NCI-H1436 (cell line): Measurements from ENCODE around the gene ADGRD1.
A peak's percentile ranks its signal among the peaks of the same experiment; 100 is the strongest.
"Not testable (repeated sequence)": the region's sequence is repeated elsewhere in the genome, so short reads cannot be mapped to it uniquely, and the experiment has no call there.

Experiments used
- DNase-seq: peaks from one replicate; lab custom pipeline; 2025; lab: John Stamatoyannopoulos, UW

ADGRD1 gene

DNA sequence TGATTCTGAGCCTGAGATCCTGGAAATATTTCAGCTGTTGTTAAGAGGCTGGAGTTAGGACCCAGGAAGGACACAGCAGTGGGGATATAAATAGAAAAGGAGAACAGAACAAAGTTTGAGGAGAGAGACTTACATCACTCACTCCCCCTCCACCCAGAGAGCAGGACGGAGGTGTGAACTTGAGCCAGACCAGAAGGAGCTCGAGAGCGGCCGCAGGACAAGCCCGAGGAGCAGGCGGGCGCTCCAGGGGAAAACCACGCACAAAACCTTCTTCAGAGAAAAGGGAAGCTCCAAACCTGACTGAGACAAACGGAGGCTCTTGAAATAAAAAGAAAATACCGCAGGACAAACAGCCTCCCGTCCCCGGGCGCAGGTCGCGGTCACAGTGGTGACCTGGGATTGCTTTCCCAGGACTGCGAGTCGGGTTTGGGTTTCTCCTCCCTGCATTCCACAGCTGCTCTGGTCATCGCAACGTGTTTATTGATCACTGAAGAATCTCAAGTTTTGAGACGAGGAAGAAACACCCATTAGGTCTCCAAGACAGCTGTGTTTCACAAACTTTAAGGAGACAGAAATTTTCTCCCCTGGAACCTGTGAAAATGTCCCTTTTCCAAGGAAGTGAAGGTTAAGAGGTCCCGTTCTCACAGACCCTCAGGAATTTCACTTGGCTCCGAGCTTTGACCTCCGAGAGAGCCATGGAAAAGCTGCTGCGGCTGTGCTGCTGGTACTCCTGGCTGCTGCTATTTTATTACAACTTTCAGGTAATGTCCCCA, at the start of gene ADGRD1:
TSS of gene ADGRD1 (plus strand) at position 137 of the 773 bp plus-strand sequence. CDS start at position 696, 559 bp downstream.
- DNase-seq = no peak

DNA sequence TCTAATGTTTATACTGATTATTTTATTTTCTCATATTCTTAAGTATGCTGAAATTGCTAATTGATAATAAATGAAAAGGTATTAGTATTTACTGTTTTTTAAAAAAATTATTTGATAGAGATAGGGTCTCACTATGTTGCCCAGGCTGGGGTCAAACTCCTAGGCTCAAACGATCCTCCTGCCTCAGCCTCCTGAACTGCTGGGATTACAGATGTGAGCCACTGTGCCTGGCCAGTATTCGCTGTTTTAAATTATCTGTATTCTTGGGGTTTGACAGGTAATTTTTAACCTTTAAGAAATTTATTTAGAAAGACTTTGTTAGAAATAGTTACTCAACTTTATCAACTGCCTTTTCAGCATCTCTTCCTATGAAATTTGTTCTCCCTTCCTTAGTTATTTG, 49.6 kb upstream of the ADGRD1 start:
- DNase-seq = no peak

DNA sequence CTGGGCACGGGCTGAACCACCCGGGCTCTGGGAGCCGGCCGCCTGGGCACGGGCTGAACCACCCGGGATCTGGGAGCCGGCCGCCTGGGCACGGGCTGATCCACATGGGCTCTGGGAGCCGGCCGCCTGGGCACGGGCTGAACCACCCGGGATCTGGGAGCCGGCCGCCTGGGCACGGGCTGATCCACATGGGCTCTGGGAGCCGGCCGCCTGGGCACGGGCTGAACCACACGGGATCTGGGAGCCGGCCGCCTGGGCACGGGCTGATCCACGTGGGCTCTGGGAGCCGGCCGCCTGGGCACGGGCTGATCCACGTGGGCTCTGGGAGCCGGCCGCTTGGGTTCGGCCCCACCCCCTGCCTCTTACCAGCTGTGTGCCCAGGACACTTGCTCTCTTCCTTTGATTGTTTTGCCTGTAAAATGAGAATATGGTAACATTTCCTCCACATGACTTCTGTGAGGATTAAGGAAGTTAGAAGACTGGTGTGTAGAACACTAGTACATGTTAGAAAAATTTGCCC, 48.7 kb upstream of the ADGRD1 start:
- DNase-seq = not testable (repeated sequence)

DNA sequence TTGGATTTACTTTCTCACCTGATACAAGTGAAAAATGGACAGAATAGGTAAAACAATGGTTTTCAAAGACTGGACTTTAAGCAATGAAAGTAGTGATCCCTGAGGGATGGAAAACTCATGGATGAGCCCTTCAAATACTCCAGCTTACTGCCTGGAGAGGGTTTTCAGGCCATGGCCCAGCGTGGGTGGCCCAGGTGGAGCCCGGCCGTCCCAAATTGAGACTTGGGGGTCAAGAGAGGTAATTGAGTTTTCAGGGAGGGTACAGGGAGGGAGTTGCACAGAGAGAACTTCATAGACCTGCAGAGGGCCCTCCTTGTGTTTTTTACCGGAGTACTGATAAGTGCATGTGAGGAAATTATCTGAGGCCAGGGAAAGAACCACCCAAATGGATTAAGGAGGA, 44.6 kb upstream of the ADGRD1 start:
- DNase-seq = no peak

DNA sequence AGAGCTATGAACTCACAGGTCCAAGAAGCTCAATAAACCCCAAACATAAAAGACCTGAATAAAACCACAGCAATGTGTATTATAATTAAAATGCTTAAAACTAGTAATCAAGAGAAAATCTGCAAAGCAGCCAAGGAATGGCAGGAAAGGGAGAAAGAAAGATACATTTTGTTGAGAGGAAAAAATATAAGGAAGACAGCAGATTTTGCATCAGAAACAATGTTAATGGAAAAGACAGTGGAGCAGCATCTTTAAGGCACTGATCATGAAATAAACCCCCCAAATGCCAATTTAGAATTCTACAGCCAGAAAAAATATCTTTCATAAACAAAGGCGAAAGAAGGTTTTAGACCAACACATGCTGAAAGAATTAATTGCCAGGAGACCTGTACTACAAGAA, 42.5 kb upstream of the ADGRD1 start:
- no peak for DNase-seq

DNA sequence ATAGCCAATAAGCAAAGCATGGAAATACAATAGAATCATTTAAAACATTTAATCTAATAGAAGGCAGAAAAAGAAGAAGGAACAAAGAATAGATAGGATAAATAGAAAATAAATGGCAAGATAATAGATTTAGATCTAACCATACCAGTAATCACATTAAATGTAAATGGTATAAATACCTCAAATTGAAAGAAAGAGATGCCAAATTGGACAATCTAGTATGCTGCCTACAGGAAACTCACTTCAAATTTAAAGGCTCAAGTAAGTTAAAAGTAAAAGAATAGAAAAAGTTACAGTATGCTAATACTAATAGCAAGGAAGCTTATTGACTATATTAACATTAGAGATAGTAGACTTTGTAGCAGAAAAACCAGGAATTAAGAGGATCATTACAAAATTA, 41.8 kb upstream of the ADGRD1 start:
- DNase-seq = no peak

DNA sequence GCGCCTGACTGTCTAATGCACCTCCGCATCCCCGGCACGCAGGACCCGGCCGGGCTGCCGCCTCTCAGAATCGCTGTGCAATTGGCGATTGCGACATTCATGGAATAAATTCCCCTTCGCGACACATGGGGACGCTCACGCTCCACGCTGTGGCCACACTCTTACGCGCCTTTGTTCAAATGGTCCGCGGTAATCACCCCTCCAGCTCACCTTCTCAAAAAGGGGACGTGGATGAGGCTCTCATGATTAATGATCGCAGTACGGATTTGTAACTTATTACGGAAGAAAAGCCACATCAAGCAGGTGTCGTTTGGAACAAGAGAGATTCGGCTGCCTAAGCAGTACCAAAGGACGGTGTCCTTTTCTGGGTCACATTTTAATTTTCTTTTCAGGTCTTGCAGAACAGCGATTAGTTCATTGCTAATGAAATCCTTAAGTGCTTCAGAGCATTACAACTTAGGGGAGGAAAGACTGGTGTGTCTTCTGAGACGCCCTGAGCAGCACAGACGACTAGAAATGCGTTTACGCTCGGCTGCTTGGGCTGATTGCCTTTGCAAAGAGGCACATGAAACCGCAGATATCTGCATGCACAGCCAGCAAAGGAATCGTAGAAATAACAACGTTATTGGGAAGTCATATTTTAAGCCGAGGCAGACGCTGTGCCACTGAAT, 37.3 kb upstream of the ADGRD1 start:
- DNase-seq = peak; percentile 53

DNA sequence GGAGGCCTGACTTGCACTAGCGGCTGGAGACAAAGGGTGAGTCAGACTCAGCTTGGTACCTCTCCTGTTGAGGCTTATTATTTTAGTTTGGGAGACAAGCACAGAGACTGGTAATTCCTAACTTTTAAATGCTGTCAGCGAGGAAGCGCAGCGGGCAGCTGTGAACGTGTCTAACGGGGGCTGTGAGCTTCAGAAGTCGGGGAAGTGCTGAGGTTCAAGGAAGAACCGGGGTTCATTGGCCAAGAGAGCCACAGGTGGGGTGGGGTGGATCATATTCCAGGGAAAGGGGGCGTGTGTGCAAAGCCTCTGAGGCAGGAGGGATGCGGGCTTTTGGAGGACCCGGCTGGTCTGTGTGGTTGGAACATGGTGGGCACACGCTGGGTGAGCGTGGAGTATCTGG, 36.1 kb upstream of the ADGRD1 start:
- DNase-seq = no peak

DNA sequence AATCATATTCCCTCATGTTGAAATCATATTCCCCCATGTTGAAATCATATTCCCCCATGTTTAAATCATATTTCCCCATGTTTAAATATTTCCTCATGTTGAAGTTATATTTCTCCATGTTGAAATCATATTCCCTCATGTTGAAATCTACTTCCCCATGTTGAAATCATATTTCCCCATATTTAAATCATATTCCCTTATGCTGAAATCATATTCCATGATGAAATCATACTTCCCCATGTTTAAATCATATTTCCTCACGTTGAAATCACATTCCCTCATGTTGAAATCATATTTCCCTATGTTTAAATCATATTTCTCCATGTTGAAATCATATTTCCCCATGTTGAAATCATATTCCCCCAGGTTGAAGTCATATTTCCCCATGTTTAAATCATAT, 34.6 kb upstream of the ADGRD1 start:
- DNase-seq = no peak

DNA sequence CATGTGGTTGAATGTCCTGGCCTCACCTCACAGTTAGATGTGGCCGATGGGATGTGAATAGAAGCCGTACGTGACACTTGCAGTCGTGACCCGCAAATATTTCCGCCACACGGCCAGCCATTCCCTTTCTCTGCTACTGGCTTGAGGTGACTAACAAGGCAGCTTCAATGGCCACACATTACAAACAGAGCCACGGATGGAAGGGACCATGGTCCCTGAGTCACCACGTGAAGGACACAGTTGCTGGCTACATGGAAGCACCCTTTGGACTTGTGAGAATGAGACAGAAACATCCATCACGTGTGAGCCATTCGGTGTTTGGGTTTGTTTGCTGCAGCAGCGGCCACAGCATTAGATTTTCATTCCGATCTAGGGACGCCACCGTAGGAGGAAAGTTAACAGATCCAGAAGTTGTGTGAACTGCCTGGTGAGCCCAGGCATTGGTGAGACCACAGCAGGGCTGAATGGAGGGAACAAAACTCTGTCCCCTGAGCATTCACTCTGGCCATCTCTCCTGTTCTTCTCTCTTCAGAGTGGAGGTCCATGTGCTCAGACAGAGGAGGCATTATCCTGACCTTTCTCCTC, 33.5 kb upstream of the ADGRD1 start:
- DNase-seq = no peak

DNA sequence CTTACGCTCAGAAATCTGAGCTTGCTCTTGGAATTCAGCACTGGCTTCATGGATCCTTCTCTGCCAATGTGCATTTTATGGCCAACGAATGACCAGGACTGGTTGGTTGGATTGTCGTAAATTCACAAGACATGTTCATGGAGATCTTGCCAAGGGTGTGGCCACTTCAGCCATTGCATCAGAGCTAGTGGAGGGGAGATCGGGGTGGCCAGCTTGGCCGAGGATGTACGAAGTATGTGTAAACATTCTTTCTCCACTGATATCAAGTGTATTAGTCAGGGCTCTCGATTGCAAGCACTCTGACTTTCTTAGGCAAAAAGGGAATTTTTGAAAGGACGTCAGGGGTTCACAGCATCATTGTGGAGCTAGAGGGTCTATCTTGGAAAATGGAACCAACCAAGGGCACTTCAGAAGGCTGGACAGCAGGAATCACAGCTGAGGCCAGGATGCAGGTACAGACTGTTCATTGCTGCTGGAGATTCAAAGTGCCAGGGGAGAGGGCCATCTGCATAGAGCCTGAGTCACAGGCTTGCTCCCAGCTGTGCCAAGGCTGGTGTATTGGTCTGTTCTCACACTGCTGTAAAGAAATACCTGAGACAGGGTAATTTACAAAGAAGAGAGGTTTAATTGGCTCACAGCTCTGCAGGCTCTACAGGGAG, 32.9 kb upstream of the ADGRD1 start:
- DNase-seq = no peak

DNA sequence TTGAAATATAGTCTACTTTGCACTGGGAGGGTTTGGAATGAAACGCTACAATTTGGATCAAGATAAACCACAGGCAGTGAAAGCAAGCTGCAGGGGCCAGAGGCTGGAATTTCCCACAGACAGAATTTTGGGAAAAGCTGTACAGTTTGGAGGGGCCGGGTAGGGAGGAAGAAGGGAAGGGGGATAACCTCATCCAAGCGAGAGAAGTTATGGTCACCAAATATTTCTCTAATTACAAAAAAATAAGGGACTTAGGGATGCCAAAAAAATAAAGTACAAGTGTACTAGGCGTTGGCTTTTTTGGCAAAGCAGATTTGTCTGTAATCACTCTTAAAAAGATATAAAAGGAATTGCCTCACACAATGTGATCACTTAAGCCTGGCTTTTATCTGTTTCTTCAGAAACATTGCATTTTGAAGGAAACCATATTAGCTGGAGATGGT, 31.2 kb upstream of the ADGRD1 start:
- no peak for DNase-seq

DNA sequence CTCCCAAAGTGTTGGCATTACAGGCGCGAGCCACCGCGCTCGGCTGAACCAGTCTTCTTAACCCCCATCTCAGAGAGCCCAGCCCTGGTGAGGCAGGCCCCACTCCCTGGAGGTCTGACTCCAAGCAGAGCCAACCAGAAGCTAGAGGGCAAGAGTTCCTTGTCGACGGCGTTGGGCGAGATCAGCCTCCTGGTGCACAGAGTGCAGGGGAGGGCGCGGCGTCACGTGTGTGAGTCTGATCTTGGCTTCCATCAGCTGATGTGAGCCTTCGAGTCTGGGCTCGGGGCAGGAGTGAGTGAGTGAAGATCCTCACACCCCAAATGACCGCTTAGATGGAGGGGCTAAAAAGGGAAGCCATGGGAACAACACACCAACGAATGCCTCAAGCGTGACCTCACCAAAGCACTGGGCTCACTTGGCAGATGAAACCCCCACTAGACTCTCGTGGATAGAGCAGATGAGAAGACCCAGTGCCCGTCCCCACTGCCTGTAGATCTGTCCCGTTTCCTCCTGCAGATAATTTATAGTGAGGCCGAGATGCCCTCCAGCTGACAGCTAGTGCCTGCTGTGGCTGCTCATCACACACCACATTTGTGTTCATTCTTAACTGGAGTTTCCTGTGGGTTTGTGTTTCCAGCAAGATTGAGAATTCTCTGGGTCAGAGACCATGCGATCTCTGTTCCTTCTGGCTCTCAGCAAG, 28.6 kb upstream of the ADGRD1 start:
- DNase-seq = no peak

DNA sequence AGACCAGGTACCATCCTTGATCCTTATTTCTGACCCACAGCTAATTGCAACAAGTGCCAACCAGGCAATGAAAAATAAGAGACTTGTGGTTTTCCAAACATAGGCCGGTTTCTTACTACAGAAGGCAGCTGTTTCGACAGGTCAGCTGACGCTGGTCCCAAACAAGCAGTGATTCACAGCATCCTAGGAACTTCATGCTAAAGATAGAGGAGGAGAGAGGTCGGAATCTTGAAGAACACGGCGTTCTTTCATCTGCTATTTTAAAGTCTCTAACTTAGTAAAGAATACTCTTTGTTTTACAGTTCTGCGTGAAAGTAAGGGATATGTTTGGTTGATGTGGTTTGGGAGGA, 28.1 kb upstream of the ADGRD1 start:
- no peak for DNase-seq

DNA sequence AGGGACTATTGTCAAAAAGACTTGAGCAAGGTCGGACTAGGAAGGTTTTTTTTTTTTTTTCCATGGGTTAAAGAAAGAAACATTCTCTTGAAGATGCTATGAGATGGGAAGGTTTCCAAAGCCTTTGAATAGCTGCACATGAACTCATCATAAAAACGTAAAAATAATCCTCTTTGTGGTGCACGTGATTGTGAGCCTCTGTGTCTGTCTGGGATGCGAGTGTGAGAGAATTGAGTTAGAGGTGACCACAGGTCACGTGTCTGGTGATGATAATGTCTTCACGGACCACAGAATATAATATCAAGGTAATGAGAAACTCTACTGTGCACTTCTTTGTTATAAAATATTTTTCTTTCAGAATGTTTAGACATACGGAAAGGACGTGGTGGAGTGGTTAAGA, 24.3 kb upstream of the ADGRD1 start:
- no peak for DNase-seq

DNA sequence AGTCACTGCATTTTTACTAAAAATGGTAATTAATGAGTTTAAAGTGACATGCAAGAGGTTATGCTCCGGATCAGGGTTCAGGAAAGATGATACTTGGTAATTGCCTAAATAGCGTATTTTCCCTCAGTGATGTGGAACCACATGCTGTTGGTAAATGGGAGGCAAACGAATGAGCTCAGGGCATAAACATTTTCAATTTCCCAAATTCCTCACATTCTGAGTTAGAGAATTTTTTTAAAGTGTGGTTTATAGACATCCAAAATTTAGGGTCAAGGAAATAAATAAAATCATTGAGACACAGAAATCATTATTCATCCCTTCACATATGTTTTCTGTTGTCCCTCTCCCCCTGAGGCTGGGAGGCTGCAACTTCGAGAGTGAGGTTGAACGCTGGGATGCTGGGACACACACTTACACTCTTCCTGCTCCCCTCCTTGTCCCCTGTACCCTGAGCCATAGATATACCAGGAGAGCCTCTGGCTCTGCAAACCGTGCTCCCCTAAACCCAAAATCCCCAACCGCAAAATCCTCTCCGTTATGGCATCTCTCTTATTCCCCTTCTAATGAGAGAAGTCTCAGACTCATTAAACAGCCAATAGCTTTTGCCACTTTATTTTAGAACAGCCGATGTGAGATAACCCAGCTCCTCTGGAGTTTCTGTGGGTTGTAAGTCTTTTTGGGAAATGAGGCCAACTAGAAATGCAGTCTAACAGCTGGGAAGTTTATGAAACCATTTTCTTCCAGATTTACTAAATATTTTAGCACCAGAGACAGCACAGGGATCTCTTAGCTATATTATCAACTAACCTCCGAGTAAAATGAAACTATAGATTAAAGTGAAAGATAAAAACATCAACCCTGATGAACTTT, 21.4 kb upstream of the ADGRD1 start:
- no peak for DNase-seq

DNA sequence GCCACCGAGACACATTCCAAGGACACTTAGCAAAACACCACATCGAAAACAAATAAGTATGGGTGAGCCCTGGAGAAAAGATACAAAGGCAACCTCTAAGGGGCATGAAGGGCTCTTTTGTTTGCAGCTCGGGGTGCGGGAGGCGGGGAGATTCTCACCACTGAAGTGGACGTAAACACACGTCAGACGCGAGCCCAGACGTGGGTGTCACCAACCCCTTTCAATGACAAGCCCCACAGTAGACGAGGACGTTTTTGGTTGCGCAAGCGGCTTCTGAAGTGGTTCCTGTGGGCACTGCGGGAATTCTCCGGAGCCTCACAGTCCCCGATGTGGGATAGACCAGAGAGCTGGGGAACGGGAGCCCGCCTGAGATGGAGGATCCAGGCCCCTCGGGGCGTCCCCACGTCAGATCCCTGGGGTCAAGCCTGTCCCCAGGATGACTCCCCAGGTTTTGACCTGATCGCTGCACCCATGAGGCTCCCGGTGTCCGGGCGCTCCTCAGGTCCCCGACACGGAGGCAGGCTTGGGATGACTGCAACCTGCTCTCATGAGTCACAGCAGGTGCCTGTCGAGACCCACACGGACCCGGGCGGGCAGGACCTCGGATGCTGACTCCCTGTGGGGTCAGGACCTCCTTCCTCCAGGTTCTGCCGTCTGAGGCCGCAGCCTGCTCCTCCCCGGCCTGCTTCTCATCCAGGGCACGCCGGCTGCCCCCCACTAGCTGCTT, 20.3 kb upstream of the ADGRD1 start:
- no peak for DNase-seq

DNA sequence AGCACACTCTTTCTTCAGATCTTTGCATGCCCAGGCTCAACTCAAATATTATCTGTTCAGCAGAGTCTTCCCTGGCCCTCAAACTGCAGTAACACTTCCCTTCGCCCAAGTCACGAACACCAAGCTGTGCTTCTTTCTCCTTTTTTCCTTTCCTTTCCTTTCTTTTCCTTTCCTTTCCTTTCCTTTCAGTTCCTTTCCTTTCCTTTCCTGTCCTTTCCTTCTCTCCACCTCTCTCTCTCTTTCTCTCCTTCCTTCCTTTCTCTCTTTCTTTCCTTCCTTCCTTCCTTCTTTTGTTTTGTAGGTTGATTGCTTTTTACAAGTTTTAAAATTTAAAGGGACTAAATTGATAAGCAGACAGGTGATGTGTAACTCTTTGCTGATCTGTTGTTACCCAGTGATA, 19.0 kb upstream of the ADGRD1 start:
- DNase-seq = no peak

DNA sequence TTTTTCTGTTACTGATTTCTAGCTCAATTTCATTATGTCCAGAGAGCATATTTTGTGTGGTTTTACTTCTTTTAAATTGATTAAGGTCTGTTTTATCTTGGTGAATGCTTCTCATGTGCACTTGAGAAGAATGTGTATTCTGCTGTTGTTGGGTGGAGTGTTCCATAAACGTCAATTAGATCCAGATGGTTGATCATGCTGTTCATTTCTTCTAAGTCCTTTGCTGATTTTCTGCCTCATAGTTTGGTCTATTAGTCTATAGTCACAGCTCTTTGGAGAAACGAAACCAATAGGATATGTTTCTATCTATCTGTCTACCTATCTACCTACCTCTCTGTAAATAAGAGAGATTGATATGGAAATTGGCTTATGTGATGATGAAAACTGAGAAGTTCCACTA, 17.1 kb upstream of the ADGRD1 start:
- no peak for DNase-seq

DNA sequence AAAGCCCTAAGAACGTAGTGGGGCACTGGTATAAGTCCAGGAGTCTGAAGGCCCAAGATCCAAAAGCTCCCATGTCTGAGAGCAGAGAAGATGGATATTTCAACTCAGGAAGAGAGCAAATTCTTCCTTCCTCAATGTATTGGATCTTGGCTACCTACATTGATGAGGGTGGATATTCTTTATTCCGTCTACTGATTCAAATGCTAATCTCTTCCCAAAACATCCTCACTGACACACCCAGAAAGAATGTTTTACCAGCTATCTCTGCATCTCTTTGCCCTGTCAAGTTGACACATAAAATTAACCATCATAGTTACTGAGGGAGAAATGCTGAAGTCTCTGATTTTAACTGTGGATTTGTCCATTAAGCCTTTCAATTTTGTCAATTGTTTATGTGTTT, 16.6 kb upstream of the ADGRD1 start:
- no peak for DNase-seq
